ENCODE data around the gene CLIC5.

The CLIC5 gene

DNA sequence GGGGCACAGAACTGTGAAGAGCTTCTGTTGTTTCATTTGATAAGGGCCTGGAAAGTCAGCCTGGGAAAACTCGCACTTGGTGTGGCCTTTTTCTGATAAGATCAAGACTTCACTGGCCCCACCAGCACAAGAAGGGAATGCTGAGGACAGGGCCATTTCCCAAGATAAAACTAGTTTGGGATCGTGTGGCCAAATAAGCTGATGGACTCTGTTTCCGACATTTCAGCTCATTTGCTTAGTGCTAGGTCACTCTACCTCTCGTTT is 116.0 kb downstream of the CLIC5 start:
- DNase-seq (ENCODE audit: low read depth in 2 of 3, low spot score in 1 of 3) = no peak

DNA sequence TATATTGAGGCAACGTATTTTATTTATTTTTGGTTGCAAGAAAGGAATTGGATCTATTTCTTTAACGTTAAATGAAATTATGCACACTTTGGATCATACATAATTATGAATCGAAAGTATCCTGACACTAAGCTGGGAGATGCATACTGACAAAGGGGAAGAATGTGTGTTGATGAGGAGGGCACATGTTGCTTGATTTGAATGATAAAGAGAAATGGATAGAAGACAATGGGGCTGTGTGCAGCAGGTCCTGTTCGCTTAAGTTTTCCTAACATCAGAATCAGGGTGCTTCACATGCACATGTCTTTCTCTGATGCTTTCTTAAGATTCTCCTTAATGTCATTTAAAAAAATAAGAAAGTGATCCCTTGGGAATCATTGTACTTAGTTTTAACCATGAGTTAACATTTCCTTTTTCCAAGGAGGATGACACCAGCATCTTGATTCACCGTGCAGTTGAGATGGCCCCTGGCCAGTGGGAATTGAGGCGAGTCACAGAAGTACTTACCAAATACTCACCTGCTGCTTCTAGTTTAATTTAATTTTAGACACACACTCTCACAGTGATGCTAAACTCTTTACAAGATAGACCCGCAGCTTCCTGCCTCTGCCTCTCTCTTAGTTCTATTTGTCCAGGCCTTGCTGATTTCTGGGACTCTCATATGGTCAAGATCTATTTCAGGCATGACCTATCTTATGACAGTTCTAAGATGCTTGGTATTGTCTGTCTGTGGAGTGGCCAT is 116.5 kb downstream of the CLIC5 start:
- DNase-seq (ENCODE audit: low read depth in 2 of 3, low spot score in 1 of 3) = no peak

GRCh38 chr6:45896783-45897441 is 118.7 kb downstream of the CLIC5 start:
- DNase-seq (ENCODE audit: low read depth in 2 of 3, low spot score in 1 of 3) = no peak

DNA sequence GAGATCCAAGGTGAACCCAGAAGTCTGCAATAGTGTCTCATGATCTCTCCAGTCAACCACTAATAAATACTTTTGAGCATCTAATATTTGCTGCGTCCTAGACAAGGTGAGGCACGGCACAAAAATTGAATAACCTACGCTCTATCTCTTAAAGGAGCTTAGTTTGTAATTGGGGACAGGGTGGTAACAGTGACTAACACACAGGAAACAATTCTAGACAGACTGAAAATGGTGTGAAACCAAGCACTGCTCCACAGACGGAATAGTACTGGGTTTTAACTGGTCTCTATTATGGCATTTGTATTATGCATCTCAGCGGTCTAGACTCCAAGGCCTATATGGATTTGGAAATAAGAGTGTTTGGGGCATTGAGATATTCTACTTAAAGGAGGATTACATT is 120.1 kb downstream of the CLIC5 start:
- no peak for DNase-seq (ENCODE audit: low read depth in 2 of 3, low spot score in 1 of 3)

DNA sequence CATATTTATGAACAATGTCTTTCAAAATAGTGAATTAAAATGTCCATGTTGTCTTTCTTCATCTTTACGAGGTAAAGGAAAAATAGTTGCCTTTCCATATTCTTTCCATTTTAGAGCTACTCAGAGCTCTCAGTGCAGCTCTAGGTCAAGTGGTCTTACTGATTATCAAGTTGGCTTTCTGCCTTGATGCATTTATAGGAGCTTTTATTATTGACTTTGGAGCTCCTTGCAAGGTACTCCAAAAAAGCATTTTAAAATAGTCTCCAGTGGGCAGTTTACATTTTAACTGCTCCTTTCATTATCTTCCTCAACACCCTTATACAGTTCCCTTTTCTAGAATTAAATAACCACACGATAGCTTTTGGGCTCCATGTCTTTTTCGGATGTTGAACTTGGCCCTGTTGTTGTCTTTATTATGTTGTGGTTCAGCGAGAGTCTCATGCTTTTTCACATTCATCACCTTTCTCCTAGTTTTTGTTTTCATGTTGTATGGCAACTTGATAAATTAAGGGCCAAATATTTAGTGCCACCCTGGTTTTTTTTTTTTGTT is 122.9 kb downstream of the CLIC5 start:
- no peak for DNase-seq (ENCODE audit: low read depth in 2 of 3, low spot score in 1 of 3)

DNA sequence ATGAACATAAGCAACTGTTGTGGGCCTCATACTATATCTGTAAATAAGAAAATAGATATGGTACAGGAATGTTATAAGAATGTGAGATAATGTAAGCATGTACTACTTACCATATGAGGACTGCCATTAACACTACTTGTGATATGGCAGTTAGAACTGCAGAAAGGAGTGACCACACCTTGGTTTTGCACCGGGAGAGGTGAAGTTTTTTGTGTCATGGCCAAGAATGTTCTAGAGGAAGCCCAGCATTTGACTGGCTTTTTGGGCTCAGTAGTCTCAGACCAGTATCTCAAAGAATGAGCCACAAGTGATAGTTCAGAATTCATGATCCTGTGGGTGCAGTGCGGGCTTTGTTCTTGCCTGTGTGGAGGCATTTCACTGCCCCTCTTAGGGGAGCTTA is 123.5 kb downstream of the CLIC5 start:
- DNase-seq (ENCODE audit: low read depth in 2 of 3, low spot score in 1 of 3) = no peak

DNA sequence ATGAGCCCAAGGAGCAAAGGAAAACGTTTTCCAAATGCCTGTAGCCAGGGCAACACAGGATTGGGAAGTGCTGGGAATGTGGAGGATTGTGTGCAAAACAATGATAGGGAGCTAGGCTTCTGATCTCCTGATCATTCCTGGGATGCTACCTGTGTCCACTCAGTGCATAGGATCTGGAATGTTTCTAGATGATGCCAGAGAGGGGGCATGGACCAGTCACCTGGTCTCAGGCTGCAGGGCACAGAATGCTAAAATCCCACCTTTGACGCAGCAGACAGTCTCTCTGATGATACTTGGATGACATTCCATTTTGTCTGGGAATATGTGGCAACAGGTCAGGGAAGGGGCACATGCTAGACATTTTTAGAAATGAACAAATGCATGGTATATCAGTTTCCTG is 128.9 kb downstream of the CLIC5 start:
- DNase-seq (ENCODE audit: low read depth in 2 of 3, low spot score in 1 of 3) = no peak

- no peak for DNase-seq (ENCODE audit: low read depth in 2 of 3, low spot score in 1 of 3)
Measured at GRCh38 chr6:45884336-45884735, 131.3 kb downstream of the CLIC5 start.

DNA sequence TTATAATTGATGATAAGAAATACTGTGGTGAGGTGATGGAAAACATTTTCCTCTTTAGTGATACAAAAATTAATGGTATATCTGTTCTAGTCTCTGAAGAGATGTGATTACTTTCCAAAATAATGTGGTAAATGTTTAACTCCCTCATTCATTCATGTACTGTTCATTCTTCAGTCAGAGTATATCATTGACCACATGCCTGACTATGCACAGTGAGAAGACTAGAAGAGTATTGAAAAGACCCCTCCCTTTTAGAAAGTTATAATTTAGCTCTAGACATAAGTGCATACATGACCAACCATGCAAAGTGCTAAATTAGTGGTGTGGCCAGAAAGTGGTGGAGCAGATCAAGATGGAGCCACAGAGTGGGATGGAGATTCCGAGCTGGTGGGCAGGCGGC is 133.0 kb downstream of the CLIC5 start:
- DNase-seq (ENCODE audit: low read depth in 2 of 3, low spot score in 1 of 3) = no peak

- no peak for DNase-seq (ENCODE audit: low read depth in 2 of 3, low spot score in 1 of 3)
Measured at GRCh38 chr6:45881705-45882467, 133.8 kb downstream of the CLIC5 start.

DNA sequence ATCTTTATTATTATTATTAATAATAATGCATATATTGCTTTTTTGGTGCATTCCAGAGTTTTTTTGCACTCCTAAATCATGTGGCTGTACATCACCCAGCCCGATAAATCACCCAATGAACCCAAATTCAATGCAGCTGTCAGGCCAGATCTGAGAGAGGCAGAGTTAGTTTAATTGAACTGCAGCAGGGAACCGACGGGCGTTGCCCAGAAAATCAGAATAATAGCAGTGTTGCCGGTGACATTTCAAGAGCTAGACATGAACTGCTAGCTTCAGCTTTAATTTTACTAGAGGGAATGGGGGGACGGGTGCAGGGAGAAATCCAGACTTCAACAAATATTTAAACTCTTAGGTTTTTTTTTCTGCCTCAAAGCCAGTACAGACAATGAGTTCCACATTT is 135.0 kb downstream of the CLIC5 start:
- DNase-seq (ENCODE audit: low read depth in 2 of 3, low spot score in 1 of 3) = no peak

GRCh38 chr6:45880159-45880558 is 135.5 kb downstream of the CLIC5 start:
- no peak for DNase-seq (ENCODE audit: low read depth in 2 of 3, low spot score in 1 of 3)

GRCh38 chr6:45877970-45878590 is 137.6 kb downstream of the CLIC5 start:
- DNase-seq (ENCODE audit: low read depth in 2 of 3, low spot score in 1 of 3) = no peak

DNA sequence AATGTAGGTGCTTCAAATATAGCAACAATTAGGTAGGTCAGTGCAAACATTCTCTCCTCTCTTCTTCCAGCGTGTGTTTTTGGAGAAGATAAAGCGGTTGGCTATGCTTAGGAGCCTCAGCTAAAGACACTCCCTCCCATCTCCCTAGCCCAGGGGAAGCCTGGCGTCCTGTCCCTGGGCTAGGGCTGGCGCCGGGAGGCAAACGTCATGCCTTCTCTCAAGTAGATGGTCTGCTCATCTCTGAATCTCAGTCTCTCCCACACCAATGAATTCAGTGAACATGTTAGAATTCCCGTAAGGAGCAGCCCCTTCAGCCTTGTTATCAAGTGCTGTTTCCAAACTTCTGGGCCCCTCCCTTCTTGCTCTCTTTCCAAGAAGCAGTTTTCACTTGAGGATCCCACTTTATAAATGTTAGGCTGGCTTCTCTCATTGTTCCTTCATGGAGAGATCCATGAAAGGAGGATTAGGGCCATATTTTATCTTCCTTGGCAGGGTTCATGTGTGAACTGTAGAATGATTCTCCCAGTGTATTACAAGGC is 142.8 kb downstream of the CLIC5 start:
- no peak for DNase-seq (ENCODE audit: low read depth in 2 of 3, low spot score in 1 of 3)

DNA sequence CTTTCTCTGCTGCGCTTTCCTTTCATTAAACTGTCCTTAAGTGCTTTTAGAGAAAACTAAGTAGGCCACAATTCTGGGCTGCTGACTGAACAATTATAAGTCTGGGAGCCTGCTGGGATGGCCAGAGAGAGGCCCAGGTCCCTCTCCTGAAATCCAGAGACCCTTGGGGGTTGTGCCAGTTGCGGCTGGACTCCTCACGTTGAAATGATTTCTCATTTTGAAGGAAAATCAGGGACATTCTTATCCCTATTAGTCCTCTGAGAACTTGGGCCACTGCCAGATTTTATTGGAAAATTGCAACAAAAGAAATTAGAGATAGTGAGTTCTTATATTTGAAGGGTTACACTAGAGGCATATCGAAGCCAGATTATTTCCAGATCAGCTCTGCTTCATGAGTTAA is 145.1 kb downstream of the CLIC5 start:
- DNase-seq (ENCODE audit: low read depth in 2 of 3, low spot score in 1 of 3) = no peak

DNA sequence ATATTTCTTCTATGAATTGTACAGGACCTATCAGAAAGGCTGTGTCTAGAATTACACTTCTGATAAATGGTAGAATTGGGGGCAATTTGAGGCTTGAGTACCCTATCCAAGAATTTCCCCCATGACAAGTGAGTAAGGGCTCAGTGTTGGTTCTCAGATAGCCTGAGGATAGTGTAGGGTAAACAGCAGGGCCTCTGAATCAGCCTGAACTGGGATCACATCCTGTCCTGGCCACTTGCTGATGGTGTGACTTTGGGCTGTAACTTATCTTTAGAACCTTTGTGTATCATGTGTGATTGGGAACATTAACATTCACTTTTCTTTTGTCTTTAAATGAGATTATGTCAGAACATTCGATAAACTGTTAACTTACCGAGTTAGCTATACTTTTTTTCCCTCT is 151.0 kb downstream of the CLIC5 start:
- no peak for DNase-seq (ENCODE audit: low read depth in 2 of 3, low spot score in 1 of 3)

DNA sequence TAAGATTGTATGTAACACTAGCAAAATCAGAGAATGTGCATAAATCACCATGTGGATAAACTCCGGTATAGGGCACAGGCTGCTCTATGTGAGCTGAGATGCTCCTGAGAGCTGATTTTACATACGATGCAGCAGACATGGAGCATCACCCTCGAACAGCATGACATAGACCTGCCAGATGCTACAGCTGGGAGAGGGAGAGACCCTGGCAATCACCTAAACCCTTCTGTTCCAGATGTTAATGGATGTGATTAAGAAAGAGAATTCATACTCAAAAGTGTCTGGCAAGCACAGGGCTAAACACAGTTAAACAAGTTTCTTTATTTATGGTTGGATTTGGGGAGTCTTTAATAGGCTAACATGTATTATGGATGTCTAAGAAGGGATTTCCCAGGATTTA is 157.0 kb downstream of the CLIC5 start:
- DNase-seq (ENCODE audit: low read depth in 2 of 3, low spot score in 1 of 3) = no peak

- no peak for DNase-seq (ENCODE audit: low read depth in 2 of 3, low spot score in 1 of 3)
Measured at GRCh38 chr6:45857827-45858226, 157.8 kb downstream of the CLIC5 start.

GRCh38 chr6:45855642-45856394 is 159.8 kb downstream of the CLIC5 start:
- no peak for DNase-seq (ENCODE audit: low read depth in 2 of 3, low spot score in 1 of 3)

DNA sequence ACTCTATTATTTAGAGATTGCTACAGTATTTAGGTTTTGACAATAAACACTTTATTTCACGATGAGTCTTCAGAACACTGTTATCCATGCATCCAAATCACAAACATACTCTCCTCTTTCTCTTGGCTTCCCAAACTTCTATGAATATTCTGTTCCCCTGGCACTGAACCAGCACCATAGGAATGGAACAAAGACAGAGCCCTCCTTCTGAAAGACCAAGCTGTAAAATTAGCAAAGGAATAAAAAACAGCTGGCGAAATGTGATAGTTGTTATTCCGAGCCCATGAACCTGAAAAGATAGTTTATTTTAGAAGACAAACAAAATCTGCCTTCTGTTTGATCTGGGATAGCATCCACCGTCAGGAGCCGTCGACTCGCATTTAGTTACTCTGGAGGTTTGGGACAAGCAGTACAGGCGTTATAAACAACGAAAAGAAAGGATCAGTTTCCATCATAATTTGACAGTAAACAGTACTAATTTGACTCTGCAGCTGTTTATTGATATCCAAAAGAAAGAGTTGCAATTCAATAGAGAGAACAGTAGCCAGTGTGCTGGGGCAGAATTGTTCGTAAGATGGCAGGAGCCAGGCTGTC is 161.4 kb downstream of the CLIC5 start:
- DNase-seq (ENCODE audit: low read depth in 2 of 3, low spot score in 1 of 3) = no peak

Data from stimulated activated CD4-positive, alpha-beta T cell treated with anti-CD3 and anti-CD28 coated beads, Interleukin-12 subunit alpha, Interleukin-12 subunit beta, amount 100 ng/mL, for 48 hours (primary cell).